ENCODE results near the gene GJD4.

DNA sequence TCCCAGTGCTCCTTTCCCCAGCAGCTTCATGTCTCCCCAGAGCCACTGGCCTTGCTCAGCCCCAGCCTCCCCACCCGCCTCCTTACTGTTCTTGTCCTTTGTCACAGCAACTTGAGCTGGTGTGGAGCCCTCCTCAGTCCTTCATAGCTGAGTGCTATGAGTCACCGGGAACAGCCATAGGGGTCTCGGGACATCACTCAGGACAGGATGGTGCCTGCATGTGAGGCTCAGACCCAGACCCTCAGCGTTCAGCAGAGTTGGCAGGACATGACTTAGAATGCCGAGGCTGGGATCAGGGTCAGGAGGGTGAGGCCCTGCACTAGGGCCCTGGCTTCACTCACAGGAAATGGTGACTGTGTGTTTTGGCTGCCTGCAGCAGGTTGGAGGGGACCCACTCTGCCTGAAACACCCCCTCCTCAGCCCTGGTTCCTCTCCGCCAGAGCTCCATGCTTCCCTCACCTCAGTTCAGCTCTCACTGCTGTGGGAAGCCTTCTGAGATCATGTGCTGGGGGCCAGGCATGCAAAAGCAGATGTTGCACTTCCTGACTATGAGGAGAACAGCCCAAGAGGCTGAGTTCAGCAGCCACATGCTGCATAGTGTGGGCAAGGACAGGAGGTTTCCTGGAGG lies 40.7 kb upstream of the GJD4 start:
- TF ChIP-seq, protein P1, sequence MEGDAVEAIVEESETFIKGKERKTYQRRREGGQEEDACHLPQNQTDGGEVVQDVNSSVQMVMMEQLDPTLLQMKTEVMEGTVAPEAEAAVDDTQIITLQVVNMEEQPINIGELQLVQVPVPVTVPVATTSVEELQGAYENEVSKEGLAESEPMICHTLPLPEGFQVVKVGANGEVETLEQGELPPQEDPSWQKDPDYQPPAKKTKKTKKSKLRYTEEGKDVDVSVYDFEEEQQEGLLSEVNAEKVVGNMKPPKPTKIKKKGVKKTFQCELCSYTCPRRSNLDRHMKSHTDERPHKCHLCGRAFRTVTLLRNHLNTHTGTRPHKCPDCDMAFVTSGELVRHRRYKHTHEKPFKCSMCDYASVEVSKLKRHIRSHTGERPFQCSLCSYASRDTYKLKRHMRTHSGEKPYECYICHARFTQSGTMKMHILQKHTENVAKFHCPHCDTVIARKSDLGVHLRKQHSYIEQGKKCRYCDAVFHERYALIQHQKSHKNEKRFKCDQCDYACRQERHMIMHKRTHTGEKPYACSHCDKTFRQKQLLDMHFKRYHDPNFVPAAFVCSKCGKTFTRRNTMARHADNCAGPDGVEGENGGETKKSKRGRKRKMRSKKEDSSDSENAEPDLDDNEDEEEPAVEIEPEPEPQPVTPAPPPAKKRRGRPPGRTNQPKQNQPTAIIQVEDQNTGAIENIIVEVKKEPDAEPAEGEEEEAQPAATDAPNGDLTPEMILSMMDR (IDR thresholded peaks at IDR 0.05 in 2 of 3, conservative IDR thresholded peaks at IDR 0.05 in 1 of 3; ENCODE audit: borderline replicate concordance in 1 of 3, insufficient read depth in 1 of 3, low read depth in 2 of 3, low read length in 2 of 3) = no peak
- TF ChIP-seq POLR2A (IDR thresholded peaks at IDR 0.05; ENCODE audit: borderline replicate concordance, extremely low read depth, insufficient read depth, insufficient read length) (no peak), ZFX (IDR thresholded peaks at IDR 0.05) (no peak), YY1 (IDR thresholded peaks at IDR 0.05; ENCODE audit: extremely low read depth, insufficient replicate concordance, low read depth, low read length) (no peak), EZH2phosphoT487 (IDR thresholded peaks at IDR 0.05; ENCODE audit: borderline replicate concordance) (no peak), RAD21 (IDR thresholded peaks at IDR 0.05; ENCODE audit: low read depth) (no peak), TCF7L2 (IDR thresholded peaks at IDR 0.05; ENCODE audit: borderline replicate concordance, extremely low read depth, insufficient read depth, insufficient read length) (no peak), EZH2 (IDR thresholded peaks at IDR 0.05) (no peak), SP1 (IDR thresholded peaks at IDR 0.05; ENCODE audit: low read depth) (no peak)
- TF ChIP-seq, protein P2, sequence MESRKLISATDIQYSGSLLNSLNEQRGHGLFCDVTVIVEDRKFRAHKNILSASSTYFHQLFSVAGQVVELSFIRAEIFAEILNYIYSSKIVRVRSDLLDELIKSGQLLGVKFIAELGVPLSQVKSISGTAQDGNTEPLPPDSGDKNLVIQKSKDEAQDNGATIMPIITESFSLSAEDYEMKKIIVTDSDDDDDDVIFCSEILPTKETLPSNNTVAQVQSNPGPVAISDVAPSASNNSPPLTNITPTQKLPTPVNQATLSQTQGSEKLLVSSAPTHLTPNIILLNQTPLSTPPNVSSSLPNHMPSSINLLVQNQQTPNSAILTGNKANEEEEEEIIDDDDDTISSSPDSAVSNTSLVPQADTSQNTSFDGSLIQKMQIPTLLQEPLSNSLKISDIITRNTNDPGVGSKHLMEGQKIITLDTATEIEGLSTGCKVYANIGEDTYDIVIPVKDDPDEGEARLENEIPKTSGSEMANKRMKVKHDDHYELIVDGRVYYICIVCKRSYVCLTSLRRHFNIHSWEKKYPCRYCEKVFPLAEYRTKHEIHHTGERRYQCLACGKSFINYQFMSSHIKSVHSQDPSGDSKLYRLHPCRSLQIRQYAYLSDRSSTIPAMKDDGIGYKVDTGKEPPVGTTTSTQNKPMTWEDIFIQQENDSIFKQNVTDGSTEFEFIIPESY (IDR thresholded peaks at IDR 0.05; ENCODE audit: extremely low read depth, insufficient replicate concordance, low read length) = no peak
- TF ChIP-seq, protein P3, sequence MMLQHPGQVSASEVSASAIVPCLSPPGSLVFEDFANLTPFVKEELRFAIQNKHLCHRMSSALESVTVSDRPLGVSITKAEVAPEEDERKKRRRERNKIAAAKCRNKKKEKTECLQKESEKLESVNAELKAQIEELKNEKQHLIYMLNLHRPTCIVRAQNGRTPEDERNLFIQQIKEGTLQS (IDR thresholded peaks at IDR 0.05) = no peak
